GM10266 (cell line): ENCODE measurements around the gene P4HB.

ENCODE experiments used
- DNase-seq: peaks from one replicate; pipeline ENCODE4 v3.0.0; 2012; ENCODE audit errors: extremely low spot score
- TF ChIP-seq, protein P1 (sequence below): IDR thresholded peaks from 2 replicates; pipeline ENCODE4 v1.5.1; 2012; ENCODE audit warnings: mild to moderate bottlenecking, low read depth; ENCODE audit not compliant: control insufficient read depth, insufficient read depth; ENCODE audit errors: missing control alignments

Gene P4HB

DNA sequence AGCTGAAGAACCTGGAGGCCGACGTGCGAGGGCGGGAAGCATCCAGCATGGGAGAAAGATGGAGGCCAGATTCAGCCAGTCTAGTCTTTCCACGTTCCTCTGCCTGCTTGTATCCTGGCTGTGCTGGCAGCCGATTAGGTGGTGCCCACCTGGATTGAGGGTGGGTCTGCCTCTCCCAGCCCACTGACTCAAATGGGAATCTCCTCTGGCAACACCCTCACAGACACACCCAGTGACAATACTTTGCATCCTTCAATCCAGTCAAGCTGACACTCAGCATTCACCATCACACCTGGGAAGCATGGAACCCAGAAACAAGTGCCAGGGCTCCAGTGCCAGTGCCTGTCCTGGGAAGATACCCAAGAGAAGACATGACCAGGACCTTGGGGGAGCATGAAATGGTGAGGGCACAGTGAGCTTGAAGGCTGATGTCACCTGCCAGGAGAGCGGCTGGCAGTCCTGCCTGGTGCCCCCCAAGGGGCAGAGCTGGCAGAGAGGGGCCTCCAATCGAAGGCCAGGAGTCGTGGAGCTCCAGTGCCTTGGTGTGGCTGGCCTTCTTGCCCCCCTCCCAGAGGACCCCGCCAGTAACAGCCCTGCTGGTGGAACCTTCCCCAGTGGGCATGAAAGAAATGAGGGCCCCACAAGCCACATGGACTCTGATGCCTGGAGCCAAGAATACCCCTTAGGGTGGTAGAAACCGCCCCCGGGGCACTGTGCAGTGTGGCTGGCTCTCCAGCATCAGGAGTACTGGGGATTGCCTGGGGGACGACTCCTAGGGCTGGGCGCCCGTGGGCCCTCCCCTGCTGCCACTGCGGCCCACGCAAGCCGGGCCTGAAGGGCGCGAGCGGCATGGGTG is 41.1 kb upstream of the P4HB start:
- TF ChIP-seq, protein P1, sequence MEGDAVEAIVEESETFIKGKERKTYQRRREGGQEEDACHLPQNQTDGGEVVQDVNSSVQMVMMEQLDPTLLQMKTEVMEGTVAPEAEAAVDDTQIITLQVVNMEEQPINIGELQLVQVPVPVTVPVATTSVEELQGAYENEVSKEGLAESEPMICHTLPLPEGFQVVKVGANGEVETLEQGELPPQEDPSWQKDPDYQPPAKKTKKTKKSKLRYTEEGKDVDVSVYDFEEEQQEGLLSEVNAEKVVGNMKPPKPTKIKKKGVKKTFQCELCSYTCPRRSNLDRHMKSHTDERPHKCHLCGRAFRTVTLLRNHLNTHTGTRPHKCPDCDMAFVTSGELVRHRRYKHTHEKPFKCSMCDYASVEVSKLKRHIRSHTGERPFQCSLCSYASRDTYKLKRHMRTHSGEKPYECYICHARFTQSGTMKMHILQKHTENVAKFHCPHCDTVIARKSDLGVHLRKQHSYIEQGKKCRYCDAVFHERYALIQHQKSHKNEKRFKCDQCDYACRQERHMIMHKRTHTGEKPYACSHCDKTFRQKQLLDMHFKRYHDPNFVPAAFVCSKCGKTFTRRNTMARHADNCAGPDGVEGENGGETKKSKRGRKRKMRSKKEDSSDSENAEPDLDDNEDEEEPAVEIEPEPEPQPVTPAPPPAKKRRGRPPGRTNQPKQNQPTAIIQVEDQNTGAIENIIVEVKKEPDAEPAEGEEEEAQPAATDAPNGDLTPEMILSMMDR: no peak
- no peak for DNase-seq

DNA sequence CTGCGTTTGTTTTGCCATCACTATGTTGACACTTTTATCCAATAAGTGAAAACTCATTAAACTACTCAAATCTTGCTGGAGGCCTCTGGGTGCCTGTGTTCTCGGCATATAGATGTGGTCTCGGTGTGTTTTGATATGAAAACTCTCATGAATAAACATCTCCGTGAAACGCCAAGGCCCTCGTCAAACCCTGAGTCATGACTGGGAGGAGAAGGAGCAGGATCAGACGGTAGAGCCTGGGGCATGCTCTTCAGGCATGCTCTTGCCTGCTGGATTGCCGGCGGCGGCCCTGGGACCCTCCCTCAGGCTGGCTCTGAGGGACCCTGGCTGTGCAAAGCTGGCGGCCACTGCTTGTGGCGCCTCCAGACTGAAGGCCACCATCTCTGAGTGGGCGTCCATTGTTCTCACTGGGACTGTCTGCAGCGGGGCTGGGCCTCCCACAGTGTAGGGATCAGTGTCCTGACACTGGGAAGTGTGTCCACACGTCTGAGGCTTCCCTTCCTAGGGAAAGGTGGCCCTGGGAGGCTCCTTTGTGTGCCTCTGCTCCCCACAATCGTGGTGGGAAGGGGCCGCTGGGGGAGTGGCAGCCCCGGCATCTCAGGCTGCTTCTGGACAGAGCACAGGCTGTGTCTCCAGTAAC is 40.0 kb upstream of the P4HB start:
- TF ChIP-seq, protein P1: no peak
- no peak for DNase-seq

DNA sequence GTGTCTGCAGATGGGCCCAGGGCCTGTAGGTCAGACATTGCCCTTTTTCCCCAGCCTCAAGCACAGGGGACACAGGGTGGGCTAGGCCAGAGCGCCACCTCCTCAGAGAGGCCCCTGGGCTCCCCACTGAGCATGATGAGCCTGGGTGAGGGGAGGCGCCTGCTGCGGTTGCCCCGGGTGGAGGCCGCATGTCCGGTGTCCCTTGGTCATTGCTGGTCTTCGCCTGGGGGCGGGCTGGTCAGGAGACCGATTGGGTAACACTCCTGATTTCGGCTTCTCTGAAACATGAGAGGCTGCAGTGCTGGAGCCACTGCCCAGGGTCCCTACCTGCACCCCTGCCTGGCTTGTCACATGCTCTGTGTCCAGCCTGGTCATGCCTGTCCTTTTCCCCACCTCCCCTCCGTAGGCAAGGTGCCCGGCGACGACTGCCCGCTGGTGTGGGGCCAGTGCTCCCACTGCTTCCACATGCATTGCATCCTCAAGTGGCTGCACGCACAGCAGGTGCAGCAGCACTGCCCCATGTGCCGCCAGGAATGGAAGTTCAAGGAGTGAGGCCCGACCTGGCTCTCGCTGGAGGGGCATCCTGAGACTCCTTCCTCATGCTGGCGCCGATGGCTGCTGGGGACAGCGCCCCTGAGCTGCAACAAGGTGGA is 39.3 kb upstream of the P4HB start:
- TF ChIP-seq, protein P1: no peak
- no peak for DNase-seq

DNA sequence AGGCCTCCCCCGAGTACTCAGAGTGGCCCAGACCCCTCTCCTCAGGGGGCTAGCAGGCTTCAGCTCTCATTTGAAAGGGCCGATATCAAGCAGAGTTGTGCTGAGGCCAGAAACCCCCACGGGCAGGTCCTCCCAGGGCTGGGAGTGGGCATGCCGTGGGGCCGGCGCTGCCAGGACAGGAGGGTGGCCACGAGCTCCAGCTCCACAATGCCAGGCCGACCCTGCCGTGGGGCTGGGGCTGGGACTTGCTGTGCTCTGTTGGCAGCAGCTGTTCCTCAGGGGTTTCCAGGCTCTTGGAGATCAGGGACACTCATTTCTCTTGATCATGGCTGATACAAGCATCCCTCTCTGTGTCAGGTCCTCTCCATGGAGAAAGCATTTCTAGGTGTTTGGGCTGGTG is 38.5 kb upstream of the P4HB start:
- no peak for DNase-seq
- TF ChIP-seq, protein P1: no peak

DNA sequence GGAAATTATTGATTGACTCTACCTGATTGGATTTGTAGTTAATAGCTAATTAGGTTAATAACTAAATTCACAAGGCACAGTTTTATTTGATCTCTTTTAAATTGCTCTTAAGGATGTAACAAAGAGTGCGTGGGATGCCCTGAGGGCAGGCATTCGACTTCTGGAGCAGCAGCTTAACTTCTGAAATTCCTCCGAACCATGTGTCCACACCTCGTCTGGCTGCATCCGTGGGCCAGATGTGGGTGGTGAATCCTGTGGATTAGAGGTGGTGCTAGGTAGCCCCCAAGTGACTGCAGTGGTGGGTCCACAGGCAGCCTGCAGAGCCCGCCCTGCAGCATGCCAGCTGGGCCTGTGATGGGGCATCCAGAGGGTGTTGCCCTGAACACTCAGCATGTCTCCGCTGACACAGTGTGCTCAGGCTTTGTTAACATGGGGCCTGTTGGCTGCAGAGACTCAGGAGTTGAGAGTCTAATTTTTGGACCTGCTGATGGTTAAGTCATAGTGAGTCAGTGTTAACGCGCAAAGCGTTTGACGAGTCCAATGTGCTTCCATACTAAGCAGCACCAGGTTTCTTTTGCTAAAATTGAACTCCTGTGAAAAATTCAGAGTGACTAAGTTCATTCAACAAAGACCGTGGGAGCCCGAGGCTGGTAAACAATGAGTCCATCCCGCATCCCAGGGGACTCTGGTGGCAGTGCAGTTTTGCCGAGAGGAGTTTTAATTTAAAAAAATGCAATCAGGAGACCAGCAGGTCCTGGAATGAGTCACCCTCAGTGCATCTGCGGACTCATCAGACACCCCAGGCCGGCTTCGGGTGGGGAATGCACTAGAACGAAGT is 37.9 kb upstream of the P4HB start:
- TF ChIP-seq, protein P1: no peak
- DNase-seq: no peak

DNA sequence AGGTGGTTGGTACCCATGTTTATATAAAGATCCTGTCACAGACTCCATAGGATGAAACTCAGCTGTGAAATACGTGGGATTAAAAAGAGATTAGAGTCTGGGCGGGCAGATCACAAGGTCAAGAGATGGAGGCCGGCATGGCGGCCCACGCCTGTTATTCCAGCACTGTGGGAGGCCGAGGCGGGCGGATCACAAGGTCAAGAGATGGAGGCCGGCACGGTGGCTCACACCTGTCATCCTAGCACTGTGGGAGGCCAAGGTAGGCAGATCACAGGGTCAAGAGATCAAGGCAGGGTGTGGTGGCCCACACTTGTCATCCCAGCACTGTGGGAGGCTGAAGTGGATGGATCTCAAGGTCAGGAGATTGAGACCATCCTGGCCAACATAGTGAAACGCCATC is 35.1 kb upstream of the P4HB start:
- no peak for DNase-seq
- TF ChIP-seq, protein P1: no peak
